GM13976 (cell line): ENCODE data around the gene SYS1.

Source experiments
- DNase-seq: peaks from one replicate; pipeline ENCODE4 v3.0.0; 2012; ENCODE audit warnings: low spot score
- in situ Hi-C: fragments of 300-500 bp; cut with MboI; formaldehyde crosslinking; loops from one replicate; pipeline ENCODE4 v1.12.0; 2022; ENCODE audit warnings: low sequenced_read_pairs, mixed read lengths, inconsistent platforms; ENCODE audit not compliant: unreplicated experiment
- TF ChIP-seq, protein P1 (sequence below): IDR thresholded peaks from 2 replicates; pipeline ENCODE4 v1.5.1; 2012; ENCODE audit warnings: borderline replicate concordance, mild to moderate bottlenecking; ENCODE audit not compliant: insufficient read depth; ENCODE audit errors: extremely low read depth, missing control alignments, control extremely low read depth

The SYS1 gene

DNA sequence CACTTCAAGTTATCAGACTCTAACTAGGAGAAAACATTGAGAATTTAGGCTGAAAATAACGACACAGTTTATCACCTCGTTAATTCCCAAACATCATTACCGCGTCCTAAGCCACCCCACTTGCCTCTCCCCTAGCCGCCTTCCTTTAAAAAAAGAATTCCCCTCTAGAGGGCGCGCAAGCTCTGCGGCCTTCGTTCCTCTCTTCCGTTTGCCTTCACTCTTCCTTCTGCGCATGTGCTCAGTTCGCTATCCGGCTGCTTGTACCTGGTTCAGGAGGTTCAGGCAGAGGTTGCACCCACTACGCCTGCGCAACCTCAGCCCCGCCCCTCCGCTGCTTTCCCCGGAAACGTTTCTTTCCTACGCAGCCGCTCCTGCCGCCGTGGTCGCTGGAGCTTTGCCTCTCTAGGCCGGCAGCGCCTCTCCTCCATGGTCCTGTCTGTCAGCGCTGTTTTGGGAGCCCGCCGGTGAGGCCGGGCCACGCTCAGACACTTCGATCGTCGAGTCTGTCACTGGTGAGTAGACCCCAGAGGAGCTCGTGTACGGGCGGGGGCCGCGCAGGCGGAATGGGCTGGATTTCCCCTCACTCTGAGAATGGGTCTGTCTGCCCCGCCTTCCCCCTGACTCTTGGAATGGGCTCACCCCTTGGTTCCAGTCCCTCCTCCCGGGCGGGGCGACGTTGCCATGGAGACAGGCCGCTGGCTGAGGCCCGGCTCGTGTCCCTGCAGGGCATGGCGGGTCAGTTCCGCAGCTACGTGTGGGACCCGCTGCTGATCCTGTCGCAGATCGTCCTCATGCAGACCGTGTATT is at the start of gene SYS1:
Gene SYS1, plus strand, starts transcription at position 353 of the 807 bp plus-strand sequence. Its CDS starts 376 bp downstream, at position 729.
- in situ Hi-C loops: loop anchor here (25.0 kb wide), 1 partner anchor 399 kb away; no protein-coding TSS in a partner anchor
- peak; percentile 96 for DNase-seq
- TF ChIP-seq, protein P1, sequence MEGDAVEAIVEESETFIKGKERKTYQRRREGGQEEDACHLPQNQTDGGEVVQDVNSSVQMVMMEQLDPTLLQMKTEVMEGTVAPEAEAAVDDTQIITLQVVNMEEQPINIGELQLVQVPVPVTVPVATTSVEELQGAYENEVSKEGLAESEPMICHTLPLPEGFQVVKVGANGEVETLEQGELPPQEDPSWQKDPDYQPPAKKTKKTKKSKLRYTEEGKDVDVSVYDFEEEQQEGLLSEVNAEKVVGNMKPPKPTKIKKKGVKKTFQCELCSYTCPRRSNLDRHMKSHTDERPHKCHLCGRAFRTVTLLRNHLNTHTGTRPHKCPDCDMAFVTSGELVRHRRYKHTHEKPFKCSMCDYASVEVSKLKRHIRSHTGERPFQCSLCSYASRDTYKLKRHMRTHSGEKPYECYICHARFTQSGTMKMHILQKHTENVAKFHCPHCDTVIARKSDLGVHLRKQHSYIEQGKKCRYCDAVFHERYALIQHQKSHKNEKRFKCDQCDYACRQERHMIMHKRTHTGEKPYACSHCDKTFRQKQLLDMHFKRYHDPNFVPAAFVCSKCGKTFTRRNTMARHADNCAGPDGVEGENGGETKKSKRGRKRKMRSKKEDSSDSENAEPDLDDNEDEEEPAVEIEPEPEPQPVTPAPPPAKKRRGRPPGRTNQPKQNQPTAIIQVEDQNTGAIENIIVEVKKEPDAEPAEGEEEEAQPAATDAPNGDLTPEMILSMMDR: peak; percentile 81

DNA sequence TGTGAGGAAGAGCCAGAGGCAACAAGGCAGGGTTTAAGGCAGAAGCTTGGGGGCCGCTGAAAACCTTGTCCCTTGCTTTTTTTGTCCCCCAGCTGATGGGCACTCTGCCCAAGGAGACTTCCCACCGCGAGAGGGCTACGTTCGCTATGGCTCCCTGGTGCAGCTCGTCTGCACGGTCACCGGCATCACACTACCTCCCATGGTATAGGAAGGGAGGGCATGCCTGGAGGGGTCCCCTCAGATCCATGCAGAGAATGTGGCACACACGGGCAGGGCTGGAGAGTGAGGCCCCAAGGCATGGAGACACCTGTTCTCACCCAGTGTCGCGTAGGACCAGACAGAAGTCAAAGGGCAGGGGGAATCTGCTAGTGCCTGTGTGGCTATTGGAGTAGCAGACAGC is 49.0 kb upstream of the SYS1 start:
- in situ Hi-C loops: no loop called here
- DNase-seq: no peak
- TF ChIP-seq, protein P1: no peak

DNA sequence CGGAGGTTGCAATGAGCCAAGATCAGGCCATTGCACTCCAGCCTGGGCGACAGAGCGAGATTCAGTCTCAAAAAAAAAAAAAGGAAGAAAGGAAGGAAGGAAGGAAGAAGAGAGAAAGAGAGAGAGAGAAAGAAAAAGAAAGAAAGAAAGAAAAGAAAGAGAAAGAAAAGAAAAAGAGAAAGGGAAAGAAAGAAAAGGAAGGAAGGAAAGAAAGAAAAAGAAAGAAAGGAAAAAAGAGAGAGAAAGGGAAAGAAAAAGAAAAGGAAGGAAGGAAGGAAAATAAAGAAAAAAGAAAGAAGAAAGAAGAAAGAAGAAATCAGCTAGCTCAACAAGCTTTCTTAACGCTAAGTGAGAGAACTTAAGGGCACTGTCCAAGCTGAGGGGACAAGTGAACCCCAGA is 47.3 kb upstream of the SYS1 start:
- DNase-seq: no peak
- in situ Hi-C loops: no loop called here
- TF ChIP-seq, protein P1: no peak

DNA sequence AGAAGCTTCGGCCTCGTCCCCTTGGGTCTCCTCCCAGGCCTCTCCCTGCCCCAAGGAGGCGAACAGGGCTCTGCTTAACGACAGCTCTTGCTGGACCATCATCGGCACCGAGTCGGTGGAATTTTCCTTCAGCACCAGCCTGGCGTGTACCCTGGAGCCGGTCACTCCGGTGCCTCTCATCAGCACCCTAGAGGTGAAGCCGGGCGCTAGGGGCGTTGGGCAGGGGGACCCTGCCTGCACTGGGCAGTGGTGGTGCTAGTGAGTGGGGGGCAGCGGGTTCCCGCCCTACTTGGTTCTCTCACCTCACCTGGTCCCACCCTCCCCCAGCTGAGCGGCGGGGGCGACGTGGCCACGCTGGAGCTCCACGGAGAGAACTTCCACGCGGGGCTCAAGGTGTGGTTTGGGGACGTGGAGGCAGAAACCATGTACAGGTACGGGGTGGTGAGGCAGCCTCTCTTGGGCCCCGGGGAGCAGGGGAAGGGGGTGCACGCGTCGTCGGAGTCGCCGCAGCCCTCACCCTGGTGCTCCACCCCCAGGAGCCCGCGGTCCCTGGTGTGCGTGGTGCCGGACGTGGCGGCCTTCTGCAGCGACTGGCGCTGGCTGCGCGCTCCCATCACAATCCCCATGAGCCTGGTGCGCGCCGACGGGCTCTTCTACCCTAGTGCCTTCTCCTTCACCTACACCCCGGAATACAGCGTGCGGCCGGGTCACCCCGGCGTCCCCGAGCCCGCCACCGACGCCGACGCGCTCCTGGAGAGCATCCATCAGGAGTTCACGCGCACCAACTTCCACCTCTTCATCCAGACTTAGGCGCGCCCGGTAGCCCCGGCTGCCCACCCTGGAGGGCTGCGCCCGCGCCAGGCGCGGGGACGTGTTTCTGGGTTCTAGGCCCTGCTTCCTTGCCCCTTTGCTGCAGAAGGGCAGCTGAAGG is 46.5 kb upstream of the SYS1 start:
- TF ChIP-seq, protein P1: no peak
- no peak for DNase-seq
- in situ Hi-C loops: no loop called here

DNA sequence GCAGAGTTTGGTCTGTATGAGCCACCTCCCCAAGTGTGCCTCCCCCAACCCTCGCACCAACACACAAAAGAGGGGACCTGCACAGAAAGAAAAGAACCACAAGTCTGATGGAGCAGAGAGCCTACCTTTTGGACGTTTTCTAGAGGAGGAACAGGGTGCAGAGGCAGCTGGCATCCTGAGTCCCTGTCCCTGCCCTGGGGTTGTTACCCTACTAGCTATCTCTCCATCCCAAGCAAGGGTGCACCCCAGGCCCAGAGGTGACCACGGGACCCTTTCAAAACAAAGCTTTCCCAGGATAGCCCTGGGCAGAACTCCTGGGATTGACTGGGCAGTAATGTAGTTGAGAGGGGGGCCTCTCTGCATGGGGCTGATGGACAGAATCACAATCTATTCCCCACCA is 45.1 kb upstream of the SYS1 start:
- TF ChIP-seq, protein P1: no peak
- DNase-seq: no peak
- in situ Hi-C loops: no loop called here

DNA sequence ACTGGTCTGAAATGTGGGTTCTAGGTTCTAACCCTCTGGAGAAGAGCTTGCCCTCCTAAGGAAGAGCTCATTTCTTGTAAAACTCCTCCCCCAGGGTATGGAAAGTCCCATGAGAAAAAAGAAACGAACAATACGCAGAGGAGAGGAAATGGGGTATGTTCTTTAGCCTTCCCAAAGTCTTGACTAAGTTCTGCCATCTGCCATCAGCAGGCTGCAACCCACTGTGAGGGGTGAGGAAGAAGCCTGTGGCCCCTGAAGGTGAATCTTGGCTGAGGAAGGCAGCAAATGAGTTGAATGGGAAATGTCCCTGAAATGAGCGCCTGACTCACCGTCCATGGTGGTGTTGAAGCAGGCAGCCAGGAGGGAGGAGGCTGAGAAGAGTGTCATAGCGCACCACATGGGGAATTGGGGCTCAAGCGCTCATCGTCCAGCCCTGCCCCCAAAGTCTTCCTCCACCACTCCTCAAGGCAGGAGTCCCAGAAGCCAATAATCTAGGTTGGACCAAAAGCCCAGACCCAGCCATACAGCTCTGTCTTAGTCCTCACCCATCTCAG is 44.5 kb upstream of the SYS1 start:
- in situ Hi-C loops: no loop called here
- TF ChIP-seq, protein P1: no peak
- no peak for DNase-seq
